HL-60 (cell line): ENCODE measurements around the gene LRCOL1.

Experiments
- DNase-seq, 2 experiments: peaks; one replicate each; pipeline ENCODE4 v3.0.0-alpha.2; 2010 to 2020; ENCODE audit warnings: low read depth in 1 of 2, low spot score in 1 of 2
- H3K27ac ChIP-seq: fragments of 250-450 bp; sonication (Bioruptor Pico); replicated peaks from 2 replicates; pipeline ENCODE4 v1.5.1; 2020; ENCODE audit warnings: mild to moderate bottlenecking, moderate library complexity
- H3K27me3 ChIP-seq: fragments of 250-450 bp; sonication (Bioruptor Pico); 2 replicates; pipeline ENCODE4 v1.5.1; 2021; ENCODE audit warnings: mild to moderate bottlenecking, moderate library complexity; ENCODE audit not compliant: insufficient read depth, poor library complexity, severe bottlenecking
- H3K4me3 ChIP-seq: replicated peaks from 2 replicates; pipeline ENCODE4 v1.5.1; 2011; ENCODE audit warnings: mild to moderate bottlenecking, control low read depth, low read length; ENCODE audit not compliant: insufficient read depth
- CTCF ChIP-seq: IDR thresholded peaks from one replicate; pipeline ENCODE4 v1.5.1; 2011; ENCODE audit warnings: low read length, control low read depth, inconsistent platforms; ENCODE audit not compliant: insufficient read depth
- GABPA ChIP-seq: IDR thresholded peaks from 2 replicates; pipeline ENCODE4 v1.6.1; 2012; ENCODE audit warnings: low read depth
- POLR2AphosphoS5 ChIP-seq: IDR thresholded peaks from 2 replicates; pipeline ENCODE4 v1.6.1; 2012; ENCODE audit warnings: low read depth
- REST ChIP-seq: IDR thresholded peaks from 2 replicates; pipeline ENCODE4 v1.6.1; 2012; ENCODE audit warnings: low read depth; ENCODE audit not compliant: insufficient replicate concordance
- SPI1 ChIP-seq: IDR thresholded peaks from 2 replicates; pipeline ENCODE4 v1.6.1; 2012; ENCODE audit warnings: low read depth, mild to moderate bottlenecking, borderline replicate concordance

Gene LRCOL1

GRCh38 chr12:132563911-132564310, 46.5 kb downstream of the LRCOL1 start:
- TF ChIP-seq GABPA (no peak), CTCF (no peak), SPI1 (no peak), POLR2AphosphoS5 (no peak), REST (no peak)
- no peak for DNase-seq
- no peak overlapping the region for H3K4me3 ChIP-seq
- no peak overlapping the region for H3K27ac ChIP-seq
- H3K27me3 ChIP-seq, result no peaks in the 10 kb centered on the region

- no peak overlapping the region for H3K4me3 ChIP-seq
- TF ChIP-seq REST (no peak), GABPA (no peak), POLR2AphosphoS5 (no peak), SPI1 (no peak), CTCF (no peak)
- DNase-seq, result no peak
- H3K27ac ChIP-seq, result no peak overlapping the region
- H3K27me3 ChIP-seq, result no peaks in the 10 kb centered on the region
These were observed 47.8 kb downstream of the LRCOL1 start for GRCh38 chr12:132562489-132563021.

- Histone ChIP-seq H3K4me3 (peak overlapping the region; percentile 79), H3K27ac (peak overlapping the region; percentile 76)
These were observed 48.8 kb downstream of the LRCOL1 start for GRCh38 chr12:132561427-132562156.

More at GRCh38 chr12:132561427-132562156, 48.8 kb downstream of the LRCOL1 start:
- H3K27me3 ChIP-seq, result no peaks in the 10 kb centered on the region
- TF ChIP-seq GABPA, result no peak
- peak; percentile 23 for TF ChIP-seq CTCF
- no peak for TF ChIP-seq SPI1
- no peak for TF ChIP-seq REST
- TF ChIP-seq POLR2AphosphoS5, result no peak; the same call in 1 of the 2 replicates
- DNase-seq, result peak in 1 of 2 experiments; percentile 29
